ENCODE results near the gene PCSK9.
A peak's percentile ranks its signal among the peaks of the same experiment; 100 is the strongest.

Gene PCSK9

DNA sequence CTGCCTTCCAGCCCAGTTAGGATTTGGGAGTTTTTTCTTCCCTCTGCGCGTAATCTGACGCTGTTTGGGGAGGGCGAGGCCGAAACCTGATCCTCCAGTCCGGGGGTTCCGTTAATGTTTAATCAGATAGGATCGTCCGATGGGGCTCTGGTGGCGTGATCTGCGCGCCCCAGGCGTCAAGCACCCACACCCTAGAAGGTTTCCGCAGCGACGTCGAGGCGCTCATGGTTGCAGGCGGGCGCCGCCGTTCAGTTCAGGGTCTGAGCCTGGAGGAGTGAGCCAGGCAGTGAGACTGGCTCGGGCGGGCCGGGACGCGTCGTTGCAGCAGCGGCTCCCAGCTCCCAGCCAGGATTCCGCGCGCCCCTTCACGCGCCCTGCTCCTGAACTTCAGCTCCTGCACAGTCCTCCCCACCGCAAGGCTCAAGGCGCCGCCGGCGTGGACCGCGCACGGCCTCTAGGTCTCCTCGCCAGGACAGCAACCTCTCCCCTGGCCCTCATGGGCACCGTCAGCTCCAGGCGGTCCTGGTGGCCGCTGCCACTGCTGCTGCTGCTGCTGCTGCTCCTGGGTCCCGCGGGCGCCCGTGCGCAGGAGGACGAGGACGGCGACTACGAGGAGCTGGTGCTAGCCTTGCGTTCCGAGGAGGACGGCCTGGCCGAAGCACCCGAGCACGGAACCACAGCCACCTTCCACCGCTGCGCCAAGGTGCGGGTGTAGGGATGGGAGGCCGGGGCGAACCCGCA lies at the start of gene PCSK9:
Gene PCSK9, plus strand, starts transcription at position 207 of the 741 bp plus-strand sequence. Its CDS starts 290 bp downstream, at position 497.
- DNase-seq (ENCODE audit: low spot score) = peak; percentile 47

GRCh38 chr1:54989968-54990810 lies 49.2 kb upstream of the PCSK9 start:
- DNase-seq (ENCODE audit: low spot score) = peak; percentile 24

DNA sequence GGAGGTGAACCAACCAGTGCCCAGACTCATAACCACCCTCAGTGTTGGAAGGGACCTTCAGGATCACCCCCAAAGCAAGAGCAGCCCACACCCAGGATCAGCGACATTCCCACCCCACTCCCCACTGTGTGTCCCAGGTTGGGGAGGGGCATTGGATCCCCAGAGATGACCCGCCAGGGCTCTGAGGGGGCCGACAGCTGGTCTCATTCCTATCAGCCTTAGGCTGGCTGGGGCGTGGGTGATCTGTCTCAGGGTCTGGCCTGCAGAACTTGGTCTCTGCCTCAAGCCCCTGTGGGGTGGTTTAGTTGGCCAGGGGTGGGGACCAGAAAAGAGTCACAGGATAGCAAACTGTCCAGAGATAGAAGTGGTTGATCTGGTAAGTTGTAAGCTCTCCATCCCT lies 48.4 kb upstream of the PCSK9 start:
- DNase-seq (ENCODE audit: low spot score) = no peak

DNA sequence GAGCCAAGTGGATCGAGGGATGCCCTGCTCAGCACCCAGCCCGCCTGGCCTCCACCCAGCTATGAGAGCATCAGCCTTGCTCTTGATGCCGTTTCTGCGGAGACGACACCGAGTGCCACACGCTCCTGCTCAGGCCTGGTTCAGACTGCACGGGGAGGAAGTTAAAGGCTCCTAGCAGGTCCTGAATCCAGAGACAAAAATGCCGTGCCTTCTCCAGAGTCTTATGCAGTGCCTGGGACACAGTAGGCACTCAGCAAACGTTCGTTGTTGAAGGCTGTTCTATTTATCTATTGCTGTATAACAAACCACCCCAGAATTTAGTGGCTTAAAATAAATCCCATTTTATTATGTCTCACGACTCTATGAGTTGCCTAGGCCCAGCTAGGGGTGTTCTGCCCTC lies 47.4 kb upstream of the PCSK9 start:
- no peak for DNase-seq (ENCODE audit: low spot score)

DNA sequence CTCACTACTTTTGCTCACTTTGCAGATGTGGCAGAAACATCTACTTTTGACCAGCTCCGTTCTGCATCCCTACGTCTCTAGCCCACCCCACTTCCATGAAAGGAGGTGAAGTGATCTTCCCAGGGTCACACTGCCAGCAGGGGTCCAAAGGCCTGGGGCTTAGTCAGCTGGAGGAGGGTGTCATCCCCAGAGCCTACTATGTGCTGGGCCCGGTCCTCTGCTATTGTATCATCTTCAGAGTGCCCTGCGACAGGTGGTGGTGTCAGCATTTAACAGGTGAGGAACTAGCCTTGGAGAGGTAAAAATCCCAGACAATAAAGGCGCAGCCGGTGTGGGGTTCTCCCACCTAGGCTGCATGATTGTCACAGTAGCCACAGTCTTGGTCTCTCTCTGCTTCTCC lies 46.2 kb upstream of the PCSK9 start:
- no peak for DNase-seq (ENCODE audit: low spot score)

DNA sequence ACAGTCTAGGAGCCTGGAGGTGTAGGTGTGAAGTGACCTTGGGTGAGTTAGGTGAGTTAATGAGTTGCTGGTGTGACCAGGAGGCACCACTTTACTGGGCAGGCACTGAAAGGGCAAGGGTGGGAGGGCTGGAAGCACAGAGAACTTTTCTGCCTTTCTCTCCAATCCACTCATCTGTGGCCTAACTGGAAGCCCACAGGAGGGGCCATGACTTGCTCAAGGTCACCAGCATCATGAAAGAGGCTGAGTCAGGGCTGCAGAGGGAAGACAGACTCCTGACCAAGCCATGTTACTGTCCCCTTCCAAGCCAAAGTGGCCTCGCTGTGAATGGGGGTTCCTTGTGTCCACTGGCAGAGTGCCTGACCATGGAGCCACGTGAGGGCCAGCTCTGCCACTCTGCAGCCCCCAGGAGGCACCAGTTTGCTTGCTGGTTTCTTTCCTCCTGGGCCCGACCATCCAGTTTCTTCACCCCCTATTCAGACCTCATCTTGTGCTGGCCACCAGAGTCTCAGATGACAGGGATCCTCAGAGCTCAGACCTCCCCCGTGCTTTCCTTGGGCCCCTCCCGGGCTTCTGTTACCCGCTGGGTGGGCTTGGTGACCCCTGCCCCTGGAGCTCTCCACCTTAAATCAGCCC lies 44.9 kb upstream of the PCSK9 start:
- DNase-seq (ENCODE audit: low spot score) = peak; percentile 20

DNA sequence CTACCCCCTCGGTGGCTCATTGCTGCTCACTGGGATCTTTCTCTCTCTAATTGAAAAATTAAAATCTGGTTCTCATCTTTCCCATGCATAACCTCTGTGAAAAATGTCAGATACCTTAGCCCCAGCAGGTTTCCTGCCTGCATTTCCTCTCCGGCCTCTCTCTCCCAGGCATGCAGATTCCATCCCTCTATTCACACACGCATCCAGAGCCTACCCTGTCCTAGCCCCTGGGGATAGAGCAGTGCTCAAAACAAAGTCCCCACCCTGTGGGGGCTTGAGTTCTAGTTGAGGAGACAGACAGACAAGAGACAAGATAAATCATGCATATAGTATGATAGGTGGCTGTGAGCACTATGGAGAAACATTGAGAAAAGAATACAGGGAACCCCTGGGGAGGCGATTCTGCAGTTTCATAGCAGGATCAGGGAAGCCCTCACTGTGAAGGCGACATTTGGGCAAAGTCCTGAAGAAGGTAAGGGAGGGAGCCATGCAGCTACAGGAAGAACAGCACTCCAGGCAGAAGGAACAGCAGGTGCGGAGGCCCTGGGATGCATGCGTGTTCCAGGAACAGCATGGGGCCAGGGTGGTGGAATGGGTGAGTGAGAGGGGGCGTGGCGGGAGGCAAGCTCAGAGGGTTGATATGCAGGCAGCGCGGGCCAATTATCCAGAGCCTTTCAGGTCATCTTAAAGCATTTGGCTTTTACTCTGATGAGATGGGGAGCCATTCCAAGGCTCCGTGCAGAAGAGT lies 44.2 kb upstream of the PCSK9 start:
- no peak for DNase-seq (ENCODE audit: low spot score)

GRCh38 chr1:54995835-54996234 lies 43.5 kb upstream of the PCSK9 start:
- DNase-seq (ENCODE audit: low spot score) = no peak

DNA sequence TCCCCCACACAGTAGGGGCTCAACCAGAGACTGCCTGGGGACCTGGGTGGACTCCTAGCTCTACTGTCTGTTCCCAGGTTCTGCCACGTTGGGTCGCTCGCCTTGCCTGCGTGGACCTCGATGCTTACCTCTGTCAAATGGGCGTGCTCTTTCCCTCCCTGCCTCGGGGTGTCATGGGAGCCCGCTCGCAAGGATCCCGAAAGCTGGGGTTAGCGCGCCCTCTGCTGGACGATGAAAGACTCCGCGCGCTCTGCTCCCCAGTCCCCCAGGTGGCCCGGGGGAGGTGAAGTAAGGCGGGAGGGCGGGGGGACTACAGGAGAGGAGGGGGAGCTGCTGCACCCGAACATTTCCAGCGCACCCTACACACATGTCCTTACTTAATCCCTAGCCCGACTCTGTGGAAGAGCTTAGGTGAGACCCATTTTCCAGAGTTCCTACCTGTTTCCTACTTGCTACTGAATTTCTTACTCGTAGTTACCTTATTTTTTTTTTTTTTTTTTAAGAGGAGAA lies 42.9 kb upstream of the PCSK9 start:
- DNase-seq (ENCODE audit: low spot score) = peak; percentile 75

GRCh38 chr1:54996869-54997710 lies 42.3 kb upstream of the PCSK9 start:
- DNase-seq (ENCODE audit: low spot score) = peak; percentile 21

DNA sequence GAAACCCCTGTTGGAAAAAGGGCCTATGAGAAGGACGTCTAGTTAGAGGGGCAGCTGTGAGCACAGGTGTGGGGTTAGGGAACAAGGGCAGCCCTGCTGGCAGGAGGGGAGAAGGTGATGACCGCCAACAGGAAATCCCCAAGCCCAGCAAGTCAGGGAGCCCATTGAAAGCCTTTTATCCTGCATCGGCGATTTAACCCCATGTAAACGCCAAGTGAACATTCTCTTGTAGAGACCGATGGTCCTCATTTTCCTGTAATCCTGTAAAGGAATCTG lies 41.7 kb upstream of the PCSK9 start:
- no peak for DNase-seq (ENCODE audit: low spot score)

GRCh38 chr1:54998100-54998499 lies 41.2 kb upstream of the PCSK9 start:
- no peak for DNase-seq (ENCODE audit: low spot score)

DNA sequence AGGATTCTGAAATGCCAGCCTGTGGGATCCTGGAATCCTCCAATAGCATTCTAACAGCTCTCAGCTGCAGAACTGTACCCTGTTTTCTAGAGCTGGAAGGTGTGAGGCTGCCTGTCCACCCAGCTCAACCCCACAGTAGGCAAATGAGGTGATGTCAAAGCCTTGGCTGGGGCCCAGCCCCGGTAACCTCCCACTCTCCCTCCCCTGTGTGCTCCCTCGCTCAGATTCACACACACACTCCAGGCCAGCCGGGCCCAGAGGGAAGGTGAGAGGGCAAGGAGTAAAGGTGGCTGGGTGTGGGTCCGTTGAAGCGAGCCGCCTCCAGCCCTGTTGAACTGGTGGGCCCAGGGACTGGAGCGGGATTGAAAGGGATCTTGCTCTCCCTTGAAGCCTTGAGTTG lies 40.7 kb upstream of the PCSK9 start, which contains the start of gene BSND:
Gene BSND, plus strand, starts transcription at position 257 of the 400 bp plus-strand sequence. CDS start 254 bp downstream, outside the sequence.
- peak; percentile 26 for DNase-seq (ENCODE audit: low spot score)

DNA sequence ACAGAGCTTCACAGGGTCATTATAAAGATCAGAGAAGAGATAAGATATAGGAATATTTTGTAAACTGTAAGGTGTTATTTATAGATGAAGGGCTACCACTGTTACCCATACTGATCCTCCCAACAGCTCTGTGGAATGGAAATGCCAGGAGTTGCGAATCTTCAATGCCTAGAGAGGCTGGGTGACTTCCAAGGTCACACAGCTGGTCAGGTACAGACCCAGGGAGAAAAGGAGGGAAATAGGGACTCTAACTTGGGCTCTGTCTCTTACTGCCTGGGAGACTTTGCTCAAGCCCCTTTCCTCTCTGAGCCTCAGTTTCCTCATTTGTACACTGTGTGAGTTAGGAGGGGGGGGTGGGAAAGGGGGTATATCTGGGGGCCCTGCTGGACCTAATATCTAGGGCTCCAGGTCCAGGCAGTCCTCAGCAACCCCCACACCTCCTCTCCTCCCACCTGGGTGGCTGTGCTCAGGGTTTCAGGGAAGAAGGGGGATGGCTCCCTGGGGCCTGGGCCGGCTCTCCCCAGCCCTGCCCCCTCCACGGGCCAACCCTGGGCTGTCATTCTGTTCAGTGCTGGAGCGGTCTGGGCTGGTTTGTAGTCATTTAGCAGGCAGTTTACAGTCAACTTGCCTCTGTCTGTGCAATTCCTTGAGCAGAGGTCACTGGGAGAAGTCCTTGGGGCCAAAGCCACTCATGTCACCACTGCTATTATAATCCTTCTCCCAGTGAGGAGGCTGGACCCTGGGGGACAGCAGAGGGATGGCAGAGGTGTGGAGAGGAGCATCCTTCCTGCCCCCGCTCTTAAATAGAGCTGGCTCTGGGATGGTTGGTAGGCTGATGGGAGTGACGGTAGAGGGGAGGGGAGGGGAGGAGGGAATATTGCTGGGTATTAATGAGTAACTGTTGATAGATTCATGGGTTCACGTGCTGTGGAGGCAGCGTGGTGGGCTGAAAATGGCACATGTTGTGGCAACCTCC lies 39.0 kb upstream of the PCSK9 start:
- DNase-seq (ENCODE audit: low spot score) = no peak

- DNase-seq (ENCODE audit: low spot score) = no peak
Measured at GRCh38 chr1:55001311-55001710, 38.0 kb upstream of the PCSK9 start.

DNA sequence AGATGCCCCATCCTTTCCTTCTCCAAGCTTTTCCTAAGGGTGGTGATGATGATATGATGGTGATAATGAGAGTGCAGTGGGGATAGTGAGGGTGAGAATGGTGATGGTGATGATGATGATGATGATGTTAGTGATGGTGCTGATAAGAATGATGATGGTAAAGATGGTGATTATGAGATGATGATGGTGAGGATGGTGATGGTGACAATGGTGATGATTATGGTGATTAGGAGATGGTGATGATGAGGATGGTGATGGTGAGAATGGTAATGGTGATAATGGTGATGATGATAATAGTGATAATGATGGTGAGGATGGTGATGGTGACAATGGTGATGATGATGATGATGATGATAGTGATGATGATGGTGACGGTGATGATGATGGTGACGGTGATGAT lies 36.7 kb upstream of the PCSK9 start:
- no peak for DNase-seq (ENCODE audit: low spot score)

GRCh38 chr1:55005351-55006140 lies 33.8 kb upstream of the PCSK9 start:
- no peak for DNase-seq (ENCODE audit: low spot score)

DNA sequence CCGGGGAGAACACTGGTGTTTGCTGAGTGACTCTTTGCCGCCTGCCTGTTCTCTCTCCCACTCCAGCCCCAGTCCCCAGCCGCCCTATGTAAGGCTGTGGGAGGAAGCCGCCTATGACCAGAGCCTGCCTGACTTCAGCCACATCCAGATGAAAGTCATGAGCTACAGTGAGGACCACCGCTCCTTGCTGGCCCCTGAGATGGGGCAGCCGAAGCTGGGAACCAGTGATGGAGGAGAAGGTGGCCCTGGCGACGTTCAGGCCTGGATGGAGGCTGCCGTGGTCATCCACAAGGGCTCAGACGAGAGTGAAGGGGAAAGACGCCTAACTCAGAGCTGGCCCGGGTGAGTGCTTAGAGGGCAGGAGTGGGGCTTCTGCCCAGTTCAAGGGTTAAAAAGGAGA lies 32.4 kb upstream of the PCSK9 start:
- DNase-seq (ENCODE audit: low spot score) = no peak

DNA sequence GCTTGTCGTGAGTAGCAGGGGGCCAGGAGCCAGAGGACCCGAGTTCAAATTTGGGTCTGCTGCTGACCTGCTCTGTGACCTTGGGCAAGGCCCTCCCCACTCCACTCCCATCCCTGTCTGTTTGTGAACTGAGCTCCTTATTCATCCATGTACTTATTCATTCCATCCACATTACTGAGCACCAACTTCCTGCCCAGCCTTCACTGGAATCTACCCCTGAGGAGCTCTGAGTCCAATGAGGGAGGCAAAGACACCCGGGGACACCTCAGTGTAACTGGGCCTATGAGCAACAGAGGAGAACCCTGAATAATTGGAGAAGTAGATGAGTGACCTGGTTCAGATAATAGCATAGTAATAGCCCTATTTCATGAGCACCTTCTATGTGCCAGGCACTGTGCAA lies 31.7 kb upstream of the PCSK9 start:
- DNase-seq (ENCODE audit: low spot score) = peak; percentile 88

All from kidney tubule cell (primary cell).